ENCODE results near the gene COL26A1. TPM values are rescaled to one million over a fixed set of nuclear protein-coding genes. Genes with fewer than 3 reads are reported as not detected.
"Not testable (repeated sequence)": the region's sequence is repeated elsewhere in the genome, so short reads cannot be mapped to it uniquely, and the experiment has no call there.

Gene COL26A1
- total RNA-seq, 4 donors from 2014 or later: not detected

DNA sequence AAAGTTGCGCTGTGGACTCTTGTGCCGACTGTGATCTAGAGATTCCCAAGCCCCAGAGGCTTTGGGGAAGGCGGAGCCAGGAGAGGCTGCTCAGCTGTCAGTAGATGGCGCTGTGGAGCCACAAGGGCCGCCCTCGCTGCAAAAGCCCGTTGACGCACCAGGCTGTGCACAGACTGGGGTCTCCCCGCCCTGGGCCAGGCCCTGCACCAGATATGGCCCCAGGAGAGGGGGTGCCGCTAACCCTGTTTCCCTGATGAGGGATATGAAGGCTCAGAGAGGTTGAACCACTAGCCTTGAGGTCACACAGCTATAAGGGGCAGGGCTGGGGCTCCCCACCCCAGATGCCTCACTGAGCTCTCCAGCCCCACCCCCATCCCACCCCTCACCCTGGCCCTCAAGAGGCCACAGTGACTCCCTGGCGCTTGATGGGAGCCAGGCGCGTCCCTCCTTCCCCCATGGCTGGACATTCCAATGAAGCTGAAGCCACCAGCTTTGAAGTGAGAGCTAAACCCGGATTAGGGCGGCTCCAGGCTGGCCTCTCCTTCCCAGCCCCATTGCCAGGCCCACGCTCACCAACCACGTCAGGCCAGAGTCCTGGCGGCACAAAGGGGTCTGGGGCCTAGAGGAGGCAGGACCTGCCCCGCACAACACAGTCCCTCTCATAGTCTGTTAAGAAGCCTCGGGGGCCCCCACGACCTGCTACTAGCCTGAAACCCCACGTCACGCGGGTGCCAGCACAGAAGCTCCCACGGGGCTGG, 240.0 kb downstream of the COL26A1 start:
- DNase-seq (peak; percentile 24 to 53), ATAC-seq (peak; percentile 87 to 91)
- in situ Hi-C loops (cut with MboI; ENCODE audit: low sequenced_read_pairs in 4 of 4) (no loop called here), intact Hi-C loops (cut with DNase I; ENCODE audit: low total_unique reads) (loop anchor here (1.0 to 10.0 kb wide), 4 partner anchors 85 to 670 kb away; no protein-coding TSS in a partner anchor)
- Histone ChIP-seq H3K4me3 (no peak overlapping the region), H3K27me3 (no peaks in the 10 kb centered on the region), H3K27ac (no peak overlapping the region), H3K36me3 (no peaks in the 10 kb centered on the region), H3K4me1 (peaks cover 0 to 4% of the 10 kb centered on the region in 2 donors), H3K9me3 (no peaks in the 10 kb centered on the region)
- TF ChIP-seq CTCF (IDR thresholded peaks at IDR 0.05 in 4 of 5, conservative IDR thresholded peaks at IDR 0.05 in 1 of 5): peak; percentile 65 to 92 (median 84)
- no peak for TF ChIP-seq POLR2A (IDR thresholded peaks at IDR 0.05)

DNA sequence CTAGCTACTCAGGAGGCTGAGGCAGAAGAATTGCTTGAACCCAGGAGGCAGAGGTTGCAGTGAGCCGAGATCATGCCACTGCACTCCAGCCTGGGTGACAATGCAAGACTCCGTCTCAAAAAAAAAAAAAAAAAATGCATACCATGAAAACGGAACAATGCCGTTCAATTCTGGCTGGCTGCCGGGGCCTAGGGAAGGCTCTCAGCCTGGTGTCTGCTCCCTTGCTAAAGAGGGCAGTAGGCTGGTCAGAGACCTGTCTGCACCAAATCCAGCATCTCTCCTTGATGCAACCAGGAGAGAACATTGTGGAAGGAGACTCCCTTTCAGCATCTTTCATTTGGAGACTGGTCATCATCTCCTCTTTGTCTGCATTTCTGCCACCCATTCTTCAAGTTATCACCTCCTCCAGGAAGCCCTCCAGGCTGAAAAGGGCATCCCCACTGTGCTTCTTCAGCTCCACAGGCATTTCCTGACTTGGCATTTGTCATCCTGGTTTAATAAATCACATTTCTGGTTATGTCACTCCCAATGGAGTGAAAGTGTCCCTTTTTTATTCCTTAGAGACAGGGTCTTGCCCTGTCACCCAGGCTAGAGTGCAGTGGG, 241.8 kb downstream of the COL26A1 start:
- in situ Hi-C loops (cut with MboI; ENCODE audit: low sequenced_read_pairs in 4 of 4): no loop called here
- intact Hi-C loops (cut with DNase I; ENCODE audit: low total_unique reads): loop anchor here (5.0 to 10.0 kb wide), 2 partner anchors 83 to 630 kb away; no protein-coding TSS in a partner anchor
- no peaks in the 10 kb centered on the region for H3K9me3 ChIP-seq
- no peaks in the 10 kb centered on the region for H3K36me3 ChIP-seq
- DNase-seq (no peak), ATAC-seq (no peak)
- H3K4me3 ChIP-seq: no peak overlapping the region
- no peak for TF ChIP-seq POLR2A (IDR thresholded peaks at IDR 0.05)
- TF ChIP-seq CTCF (IDR thresholded peaks at IDR 0.05 in 4 of 5, conservative IDR thresholded peaks at IDR 0.05 in 1 of 5): no peak
- no peak overlapping the region for H3K27ac ChIP-seq
- H3K4me1 ChIP-seq: peaks cover 0 to 4% of the 10 kb centered on the region in 2 donors
- H3K27me3 ChIP-seq: no peaks in the 10 kb centered on the region

DNA sequence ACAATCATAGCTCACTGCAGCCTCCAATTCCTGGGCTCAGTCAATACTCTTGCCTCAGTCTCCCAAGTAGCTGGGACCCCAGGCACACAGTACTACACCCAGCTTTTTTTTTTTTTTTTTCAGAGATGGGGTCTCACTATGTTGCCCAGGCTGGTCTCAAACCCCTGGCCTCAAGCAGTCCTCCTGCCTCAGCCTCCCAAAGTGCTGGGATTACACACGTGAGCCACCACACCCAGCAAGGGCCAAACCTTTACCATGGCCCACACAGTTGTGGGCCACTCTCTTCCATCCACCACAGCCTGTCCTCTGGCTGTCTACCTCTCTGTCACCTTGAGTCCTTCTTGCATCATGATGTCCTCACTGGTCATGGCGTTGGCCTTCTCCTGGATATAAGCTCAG, 242.3 kb downstream of the COL26A1 start:
- H3K9me3 ChIP-seq; H3K4me3 ChIP-seq; ATAC-seq; H3K4me1 ChIP-seq; DNase-seq; H3K27ac ChIP-seq; in situ Hi-C loops (cut with MboI; ENCODE audit: low sequenced_read_pairs in 4 of 4); H3K36me3 ChIP-seq; H3K27me3 ChIP-seq: not testable (repeated sequence)
- intact Hi-C loops (cut with DNase I; ENCODE audit: low total_unique reads): loop anchor here (5.0 to 10.0 kb wide), 2 partner anchors 82 to 630 kb away; no protein-coding TSS in a partner anchor

GRCh38 chr7:101605611-101606497, 243.2 kb downstream of the COL26A1 start:
- intact Hi-C loops (cut with DNase I; ENCODE audit: low total_unique reads): loop anchor here (10.0 kb wide), 1 partner anchor 629 kb away; no protein-coding TSS in a partner anchor
- TF ChIP-seq CTCF (IDR thresholded peaks at IDR 0.05 in 4 of 5, conservative IDR thresholded peaks at IDR 0.05 in 1 of 5): no peak
- no peak for TF ChIP-seq POLR2A (IDR thresholded peaks at IDR 0.05)
- ATAC-seq: no peak

More at GRCh38 chr7:101605611-101606497, 243.2 kb downstream of the COL26A1 start:
- Histone ChIP-seq H3K4me1 (peaks cover 0 to 4% of the 10 kb centered on the region in 2 donors), H3K27ac (no peak overlapping the region), H3K36me3 (no peaks in the 10 kb centered on the region), H3K9me3 (no peaks in the 10 kb centered on the region), H3K27me3 (no peaks in the 10 kb centered on the region), H3K4me3 (no peak overlapping the region)
- DNase-seq: no peak
- in situ Hi-C loops (cut with MboI; ENCODE audit: low sequenced_read_pairs in 4 of 4): no loop called here

All from gastrocnemius medialis (tissue), 4 donors.